Ramos (cell line): ENCODE data around the gene ZNF410.
"Not testable (repeated sequence)": the region's sequence is repeated elsewhere in the genome, so short reads cannot be mapped to it uniquely, and the experiment has no call there.

ENCODE experiments used
- in situ Hi-C: fragments of 300-500 bp; cut with MboI; formaldehyde crosslinking; loops from one replicate; pipeline ENCODE4 v1.14.3; 2022; ENCODE audit warnings: low sequenced_read_pairs; ENCODE audit not compliant: unreplicated experiment

The ZNF410 gene

DNA sequence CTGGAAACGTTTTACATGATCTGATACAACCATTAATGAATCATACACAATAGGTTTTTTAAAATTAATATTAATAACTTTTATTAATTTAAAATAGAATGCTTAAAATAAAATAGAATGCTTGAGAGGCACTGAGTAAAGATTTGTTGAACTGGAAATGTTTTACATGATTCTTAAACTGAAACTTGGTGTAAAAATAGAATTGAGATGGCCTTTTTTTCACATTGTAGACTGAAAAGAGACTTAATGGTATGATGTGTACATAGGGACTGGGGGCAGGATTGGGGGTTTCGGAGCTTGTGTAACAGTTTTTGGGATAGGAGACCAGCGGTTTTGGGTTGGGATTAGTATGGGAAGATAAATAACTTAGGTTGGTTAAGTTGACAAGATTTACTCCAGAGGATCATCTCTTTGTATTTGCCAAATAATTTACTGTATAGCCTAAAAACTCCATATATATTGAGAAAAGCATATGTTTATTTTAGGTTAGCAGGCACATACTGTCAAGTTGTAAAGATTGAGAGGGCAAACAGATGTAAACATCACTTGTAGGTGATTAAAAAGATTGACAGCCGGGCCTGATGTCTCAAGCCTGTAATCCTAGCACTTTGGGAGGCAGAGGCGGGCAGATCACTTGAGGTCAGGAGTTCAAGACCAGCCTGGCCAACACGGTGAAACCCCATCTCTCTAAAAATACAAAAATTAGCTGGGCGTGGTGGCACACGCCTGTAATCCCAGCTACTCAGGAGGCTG is 2.0 kb upstream of the ZNF410 start:
- in situ Hi-C loops = no loop called here

DNA sequence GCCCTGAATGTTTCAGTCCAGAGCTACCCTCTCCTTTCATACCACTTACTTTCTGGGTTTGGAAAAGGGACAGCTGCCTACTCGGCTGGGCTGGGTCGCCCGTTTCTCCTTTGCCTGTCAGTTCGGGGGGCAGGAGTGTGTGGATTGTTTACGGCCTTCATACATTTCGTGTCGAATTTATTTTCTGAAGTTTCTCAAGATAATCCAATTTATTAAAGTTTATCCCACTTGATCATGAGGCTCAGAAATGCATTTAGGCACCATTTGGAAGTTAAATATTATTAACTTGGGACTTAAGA is 608 bp downstream of the ZNF410 start:
- in situ Hi-C loops = no loop called here

DNA sequence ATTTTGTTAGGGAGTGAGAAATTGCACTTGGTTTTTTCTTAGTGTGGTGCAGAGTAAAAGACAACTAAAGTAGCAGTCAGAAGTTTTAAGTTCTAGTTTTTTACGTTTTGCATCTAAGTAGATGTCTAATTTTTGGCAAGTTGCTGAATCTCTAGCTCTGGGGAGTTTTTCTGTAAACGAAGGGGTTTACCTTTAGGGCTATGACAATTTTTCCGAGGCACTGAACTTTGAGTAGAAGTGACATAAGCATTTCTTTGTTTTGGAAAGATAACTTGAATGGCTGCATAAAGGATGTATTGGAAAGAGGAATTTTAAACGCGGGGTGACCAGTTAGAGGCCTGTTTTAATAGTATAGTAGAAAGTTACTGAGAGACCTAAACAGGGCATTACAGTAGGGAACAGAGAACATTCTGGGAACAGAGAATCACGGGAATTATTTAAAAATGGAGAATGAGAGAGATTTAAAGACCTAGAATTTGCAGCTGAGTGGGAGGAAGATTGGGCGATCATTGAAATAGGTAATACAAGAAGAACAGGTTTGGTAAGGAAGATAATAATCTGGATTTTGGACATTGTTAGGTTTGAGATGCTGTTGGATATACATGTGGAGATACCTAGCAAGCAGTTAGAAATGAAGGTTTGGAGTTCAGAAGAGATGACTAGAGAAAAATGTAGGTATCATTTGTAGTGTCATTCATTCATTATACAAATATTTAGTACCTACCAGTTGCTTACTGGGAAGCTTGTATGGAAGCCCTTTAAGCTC is 1.2 kb downstream of the ZNF410 start:
- in situ Hi-C loops = no loop called here

DNA sequence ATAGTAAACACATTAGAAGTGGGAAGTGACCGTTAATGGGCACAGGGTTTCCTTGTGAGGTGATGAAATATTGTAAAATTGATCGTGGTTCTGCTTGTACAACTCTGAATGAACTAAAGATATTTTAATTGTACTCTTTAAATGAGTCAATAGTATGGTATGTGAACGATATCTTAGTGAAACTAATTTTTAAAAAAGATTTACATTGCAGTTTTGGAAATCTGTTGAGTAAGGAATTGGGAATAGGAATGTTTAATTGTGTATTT is 1.7 kb downstream of the ZNF410 start:
- in situ Hi-C loops = no loop called here

DNA sequence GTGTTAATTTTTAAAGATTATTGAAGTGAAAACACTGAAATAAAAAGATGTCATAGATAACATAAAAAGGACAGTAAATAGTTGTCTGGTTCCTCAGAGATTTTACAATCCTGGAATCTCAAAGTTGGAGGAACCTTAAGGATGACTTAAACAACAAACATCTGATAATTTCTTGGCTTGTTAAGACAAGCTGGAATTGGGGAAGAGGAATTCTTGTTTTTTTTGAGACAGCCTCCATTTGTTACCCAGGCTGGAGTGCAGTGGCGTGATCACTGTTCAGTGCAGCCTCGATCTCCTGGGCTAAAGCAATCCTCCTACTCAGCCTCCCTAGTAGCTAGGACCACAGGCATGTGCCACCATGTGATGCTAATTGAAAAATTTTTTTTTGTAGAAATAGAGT is 2.3 kb downstream of the ZNF410 start:
- in situ Hi-C loops = no loop called here

DNA sequence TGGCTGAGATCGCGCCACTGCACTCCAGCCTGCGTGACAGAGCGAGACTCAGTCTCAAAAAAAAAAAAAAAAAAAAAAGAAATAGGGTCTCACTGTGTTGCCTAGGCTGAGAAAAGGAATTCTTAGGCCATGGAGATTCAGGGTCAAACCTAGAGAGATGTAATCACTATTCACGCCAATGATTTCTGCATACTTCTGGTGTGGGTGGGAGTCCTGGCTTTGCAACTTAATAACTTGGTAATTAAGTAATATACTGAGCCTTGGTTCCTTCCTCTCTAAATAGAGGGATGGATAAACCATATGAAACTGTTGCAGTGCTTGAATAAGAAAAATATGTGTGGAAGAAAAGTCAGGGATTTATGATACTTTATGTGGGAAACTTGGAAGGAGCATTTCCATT is 2.7 kb downstream of the ZNF410 start:
- in situ Hi-C loops = no loop called here

DNA sequence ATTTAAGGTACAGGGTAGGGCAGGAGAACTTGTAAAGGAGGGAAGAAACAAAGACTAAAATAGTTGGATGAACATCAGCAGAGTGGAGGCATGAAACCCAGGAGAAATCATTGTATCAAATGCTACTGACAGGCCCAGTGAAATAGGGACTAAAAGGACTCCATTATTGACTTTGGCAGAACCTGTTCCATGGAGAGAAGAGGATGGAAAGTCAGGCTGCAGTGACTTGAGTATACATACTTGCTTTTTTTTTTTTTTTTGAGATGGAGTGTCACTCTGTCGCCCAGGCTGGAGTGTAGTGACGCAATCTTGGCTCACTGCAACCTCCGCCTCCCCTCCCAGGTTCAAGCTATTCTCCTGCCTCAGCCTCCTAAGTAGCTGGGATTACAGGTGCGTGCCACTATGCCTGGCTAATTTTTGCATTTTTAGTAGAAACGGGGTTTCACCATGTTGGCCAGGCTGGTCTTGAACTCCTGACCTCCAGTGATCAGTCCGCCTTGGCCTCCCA is 7.6 kb downstream of the ZNF410 start:
- in situ Hi-C loops = not testable (repeated sequence)

DNA sequence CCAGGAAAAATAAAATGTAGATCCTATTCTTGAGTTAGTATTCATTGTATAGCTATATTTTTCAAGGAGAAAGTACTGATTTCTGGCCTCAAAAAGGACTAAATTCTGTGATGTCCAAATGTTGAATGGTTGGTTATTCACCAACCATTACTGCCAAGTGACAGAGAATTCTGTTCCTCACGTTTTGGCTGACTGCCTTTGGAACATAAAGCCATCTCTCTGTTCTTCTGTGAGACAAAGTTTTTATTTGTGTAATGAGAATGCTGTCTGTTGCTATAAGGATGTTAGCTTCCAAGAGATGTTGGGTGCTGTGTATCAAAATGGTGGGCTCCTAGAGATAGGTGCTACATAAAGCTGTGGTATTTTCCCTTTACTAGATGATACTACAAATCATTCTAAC is 9.3 kb downstream of the ZNF410 start:
- in situ Hi-C loops = no loop called here

DNA sequence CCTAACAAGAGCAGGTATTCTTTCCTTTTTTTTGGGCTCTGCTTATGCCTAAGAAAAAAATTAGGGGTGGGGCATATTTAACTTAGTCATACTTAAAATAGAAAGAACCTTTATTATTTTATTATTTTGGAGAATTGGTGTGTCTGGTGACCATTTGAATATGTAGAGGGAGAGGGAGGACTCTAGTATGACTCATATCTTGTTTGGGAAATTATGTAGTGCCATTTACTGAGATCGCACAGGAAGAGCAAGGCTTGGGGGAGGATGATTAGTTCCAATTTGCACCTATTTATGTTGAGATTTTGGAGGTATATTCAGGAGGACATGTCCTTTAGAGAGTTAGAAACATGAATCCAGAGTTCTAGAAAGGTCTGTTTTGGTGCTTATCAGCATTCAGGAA is 9.9 kb downstream of the ZNF410 start:
- in situ Hi-C loops = no loop called here

DNA sequence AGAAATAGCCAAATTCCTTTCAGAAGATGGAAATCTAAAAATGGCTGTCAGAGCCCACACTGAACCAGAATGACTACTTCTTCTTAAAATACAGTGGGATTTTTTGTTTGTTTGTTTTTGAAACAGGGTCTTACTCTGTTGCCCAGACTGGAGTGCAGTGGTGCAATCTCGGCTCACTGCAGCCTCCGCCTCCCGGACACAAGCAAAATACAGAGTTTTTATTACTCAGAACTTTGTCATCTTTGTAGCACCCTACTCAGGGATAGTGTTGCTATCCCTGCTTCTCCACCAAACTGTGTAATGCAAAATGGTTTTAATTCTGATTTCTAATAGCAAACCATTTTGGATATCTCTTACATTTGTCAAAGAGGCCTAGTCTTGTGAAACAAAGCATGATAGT is 16.4 kb downstream of the ZNF410 start:
- in situ Hi-C loops = no loop called here

DNA sequence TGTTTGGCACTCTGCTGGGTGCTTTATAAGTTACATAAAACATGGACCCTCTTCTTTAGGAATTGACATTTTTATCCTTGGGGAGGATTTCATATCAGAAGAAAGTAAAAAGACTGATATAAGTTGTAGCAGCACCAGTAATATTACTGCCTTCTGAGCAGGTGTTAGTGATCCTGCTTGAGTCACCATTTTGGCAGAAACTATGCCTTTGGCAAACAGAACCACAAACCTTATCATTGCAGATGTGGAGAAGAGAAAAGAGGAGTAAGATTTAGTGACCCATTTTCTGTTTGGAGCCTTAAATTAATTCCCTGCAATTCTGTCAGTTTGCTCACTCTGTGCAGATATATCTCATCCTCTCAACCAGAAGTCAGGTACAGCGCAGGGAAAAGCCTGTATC is 23.0 kb downstream of the ZNF410 start:
- in situ Hi-C loops = no loop called here

DNA sequence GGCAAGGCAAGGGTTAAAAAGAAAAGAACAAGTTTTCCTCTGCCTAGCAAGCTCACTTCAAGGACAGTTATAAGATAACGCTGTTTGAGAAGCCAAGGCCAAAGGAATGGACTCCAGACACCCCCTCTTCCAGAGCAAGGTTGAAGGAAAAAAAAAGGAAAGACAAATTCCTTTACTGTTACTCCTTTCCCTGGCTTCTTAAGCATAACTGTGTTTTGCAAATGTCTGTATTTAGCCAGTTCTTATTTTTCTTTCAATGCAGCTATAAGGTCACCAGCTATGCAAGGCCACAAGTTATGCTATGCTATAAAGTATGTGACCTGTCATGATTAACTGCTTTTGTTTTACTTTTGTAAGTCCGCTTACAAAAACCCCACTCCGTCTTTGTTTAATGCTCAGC is 26.6 kb downstream of the ZNF410 start:
- in situ Hi-C loops = no loop called here

DNA sequence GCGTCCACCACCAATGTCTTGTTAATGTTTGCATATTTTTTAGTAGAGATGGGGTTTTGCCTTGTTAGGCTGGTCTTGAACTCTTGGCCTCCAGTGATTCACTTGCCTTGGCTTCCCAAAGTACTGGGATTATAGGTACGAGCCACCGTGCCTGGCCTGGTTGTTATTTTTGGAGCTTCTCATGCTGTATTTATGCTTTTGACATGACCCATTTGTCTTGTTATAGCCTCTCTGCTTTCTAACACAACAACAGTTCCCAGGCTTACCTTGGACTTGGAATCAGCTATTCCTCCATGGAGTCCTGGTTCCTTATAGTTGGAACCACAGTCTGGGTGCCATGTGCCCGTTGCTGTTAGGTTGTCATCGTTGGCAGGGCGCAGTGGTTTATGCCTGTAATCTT is 29.7 kb downstream of the ZNF410 start:
- in situ Hi-C loops = no loop called here

DNA sequence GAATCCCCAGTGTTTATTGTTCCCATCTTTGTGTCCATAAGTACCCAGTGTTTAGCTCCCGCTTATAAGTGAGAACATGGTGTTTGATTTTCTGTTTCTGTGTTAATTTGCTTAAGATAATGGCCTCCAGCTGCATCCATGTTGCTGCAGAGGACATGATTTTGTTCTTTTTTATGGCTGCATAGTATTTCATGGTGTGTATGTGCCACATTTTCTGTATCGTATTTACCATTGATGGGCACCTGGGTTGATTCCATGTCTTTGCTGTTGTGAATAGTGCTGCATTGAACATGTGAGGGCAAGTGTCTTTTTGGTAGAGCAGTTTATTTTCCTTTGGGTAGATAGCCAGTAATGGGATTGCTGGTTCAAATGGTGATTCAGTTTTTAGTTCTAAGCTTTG is 32.8 kb downstream of the ZNF410 start:
- in situ Hi-C loops = not testable (repeated sequence)

DNA sequence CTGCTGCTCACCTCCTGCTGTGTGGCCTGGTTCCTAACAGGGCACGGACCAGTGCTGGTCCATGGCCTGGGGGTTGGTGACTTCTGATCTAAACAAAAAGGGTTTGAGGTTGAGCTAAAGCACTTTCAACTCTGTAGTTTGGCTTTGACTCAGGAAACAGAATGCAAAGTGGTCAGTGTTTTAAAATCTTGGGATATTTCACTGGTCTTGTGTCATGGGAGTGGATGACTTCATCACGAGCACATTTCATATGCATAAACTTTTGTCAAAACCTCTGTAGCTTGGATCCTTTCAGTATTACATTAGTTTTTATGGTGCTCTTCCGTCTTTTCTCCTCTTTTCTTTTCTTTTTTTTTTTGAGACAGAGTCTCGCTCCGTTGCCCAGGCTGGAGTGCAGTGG is 37.7 kb downstream of the ZNF410 start:
- in situ Hi-C loops = no loop called here

DNA sequence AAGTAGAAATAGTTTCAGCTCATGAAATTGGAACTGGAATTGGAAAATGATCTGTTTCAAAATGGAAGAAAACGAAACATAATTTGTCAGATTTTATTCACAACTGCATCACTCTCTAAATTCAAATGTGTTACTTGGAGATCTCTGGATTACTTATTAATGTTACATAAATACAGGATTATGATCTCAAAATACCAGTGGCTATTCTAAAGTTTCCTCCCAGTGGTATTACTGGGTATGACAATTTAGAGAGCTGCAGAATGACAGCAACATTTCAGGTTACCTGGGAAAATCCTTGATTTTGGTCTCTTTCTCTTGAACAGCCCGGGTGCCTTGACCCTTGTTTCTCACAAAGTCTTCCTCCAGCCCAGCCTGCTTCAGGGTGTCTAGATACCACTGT is 49.0 kb downstream of the ZNF410 start:
- in situ Hi-C loops = no loop called here

DNA sequence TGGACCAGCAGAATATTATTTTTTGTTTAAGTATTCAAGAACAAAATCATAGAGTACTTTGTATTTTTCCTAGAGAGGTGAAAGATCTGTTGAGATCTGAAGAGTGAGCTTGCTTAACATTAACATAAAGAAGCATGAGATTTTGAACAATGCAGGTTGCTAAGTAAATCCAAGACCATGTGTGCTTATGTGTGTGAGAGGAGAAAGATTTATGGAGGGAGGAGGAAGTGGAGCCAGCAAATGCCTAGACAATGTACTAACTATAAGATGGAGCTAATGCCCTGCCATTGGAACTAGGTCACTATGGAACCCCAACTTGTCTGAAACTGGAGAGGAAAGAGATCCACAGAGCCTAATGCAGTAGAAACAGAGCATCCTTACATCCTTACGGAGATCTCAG is 49.9 kb downstream of the ZNF410 start:
- in situ Hi-C loops = no loop called here

DNA sequence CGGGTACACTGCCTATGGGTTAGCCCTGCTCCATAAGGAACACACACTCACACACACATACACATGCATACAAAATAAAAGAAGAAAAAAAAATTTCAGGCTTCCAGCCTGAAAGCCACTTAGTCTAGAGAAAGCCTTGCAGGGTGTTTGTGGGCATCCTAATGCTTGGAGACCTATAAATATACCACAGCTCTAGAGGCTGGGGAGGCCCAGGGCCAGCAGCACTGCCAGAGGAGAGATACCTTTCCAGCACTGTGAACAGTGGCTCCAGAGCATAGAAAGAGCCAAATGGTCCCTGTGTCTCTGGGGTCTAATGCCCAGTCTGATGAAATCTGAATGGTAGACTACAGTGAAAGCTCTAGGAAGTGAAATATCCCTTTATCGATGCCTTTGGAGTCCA is 50.4 kb downstream of the ZNF410 start:
- in situ Hi-C loops = no loop called here

DNA sequence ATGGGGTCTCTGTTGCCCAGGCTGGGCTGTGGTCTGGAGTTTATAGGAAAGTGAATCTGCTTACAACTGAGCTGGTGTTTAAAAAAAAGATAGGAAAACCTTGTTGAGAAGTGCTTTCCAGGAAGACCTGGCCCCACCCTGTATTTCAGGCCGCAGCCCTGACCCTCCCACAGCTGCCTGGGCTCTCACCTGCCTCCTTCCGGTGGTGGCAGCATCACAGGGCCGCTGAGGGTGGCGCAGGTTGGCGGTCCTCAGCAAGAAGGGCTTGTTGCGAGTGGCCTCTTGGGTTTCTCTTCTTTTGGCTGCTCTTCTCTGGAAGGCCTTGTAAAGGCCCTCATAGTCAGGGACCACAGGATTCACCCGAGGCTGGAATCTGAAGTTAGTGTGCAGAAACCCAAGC is 55.5 kb downstream of the ZNF410 start:
- in situ Hi-C loops = no loop called here

DNA sequence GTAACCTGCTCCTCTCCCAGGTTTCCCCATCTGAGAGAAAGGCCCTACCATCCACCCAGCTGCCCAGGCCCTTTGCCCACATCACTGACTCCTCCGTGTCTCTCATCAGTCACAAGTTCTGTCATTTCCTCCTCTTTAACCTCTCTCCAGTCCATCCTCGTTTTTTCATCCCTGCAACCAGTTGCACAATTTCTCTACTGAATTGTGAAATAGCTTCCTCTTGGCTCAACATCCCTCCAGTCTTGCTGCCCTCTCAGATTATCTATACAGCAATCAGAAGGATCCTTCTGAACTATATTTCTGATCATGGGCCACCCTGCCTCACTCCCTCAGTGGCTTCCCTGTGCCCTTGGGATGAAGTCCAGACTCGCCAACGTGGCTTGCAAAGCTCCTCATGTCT is 56.4 kb downstream of the ZNF410 start:
- in situ Hi-C loops = no loop called here

DNA sequence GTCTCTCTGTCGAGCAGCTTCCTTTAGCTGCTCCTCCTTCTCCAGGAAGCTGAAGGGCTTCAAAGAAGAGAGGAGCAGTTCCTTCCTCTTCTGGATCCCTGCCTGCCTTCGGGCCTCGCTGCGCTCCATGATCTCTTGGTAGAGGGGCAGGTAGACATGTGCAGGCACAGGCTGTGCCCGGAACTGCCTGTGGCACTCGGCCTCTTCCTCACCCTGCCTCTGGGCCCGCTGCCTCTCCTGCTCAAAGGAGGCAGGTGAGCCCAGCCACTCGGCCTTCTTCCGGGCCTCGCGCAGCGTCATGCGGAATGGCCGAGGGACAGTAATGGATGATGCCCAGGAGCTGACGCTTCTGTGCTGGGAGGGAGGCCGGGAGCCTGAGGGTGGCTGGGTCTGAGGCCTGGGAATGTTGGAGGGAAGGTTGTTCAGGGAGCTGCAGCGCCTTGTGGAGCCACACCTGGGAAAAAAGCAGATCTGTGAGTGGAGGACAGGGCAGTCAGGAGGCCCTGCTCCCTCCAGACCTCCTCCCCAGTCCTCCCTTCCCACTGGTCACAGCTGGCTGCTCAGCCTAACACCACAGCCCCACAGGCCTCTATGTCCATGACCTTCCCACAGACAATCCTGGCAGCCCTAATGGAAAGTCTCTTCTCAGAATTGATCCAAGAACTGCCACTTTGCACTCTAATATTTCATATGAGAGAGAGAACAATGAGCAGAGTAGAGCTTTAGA is 57.9 kb downstream of the ZNF410 start:
- in situ Hi-C loops = no loop called here
